Heart left ventricle (tissue), 16 donors: Measurements from ENCODE around the gene MEIOB. TPM values are rescaled to one million over a fixed set of nuclear protein-coding genes. Genes with fewer than 3 reads are reported as not detected.

Experiments
- ATAC-seq, 4 donors: fragments of 200-7000 bp; cut with Tn5 transposase; one replicate each; pipeline ENCODE4 v1.9.1; 2020 to 2022; ENCODE audit warnings: moderate library complexity in 4 of 4, mild to moderate bottlenecking in 3 of 4, moderate number of reproducible peaks in 1 of 4
- DNase-seq, 5 donors: peaks; one replicate each; pipeline ENCODE4 v3.0.0-alpha.2; 2020
- H3K27ac ChIP-seq, 12 donors: fragments of 200-600 bp; sonication (generic) in 4 of 12; one replicate each; pipeline versions ENCODE4 v1.5.0 to v1.8.0; 2016 to 2022; ENCODE audit warnings: mild to moderate bottlenecking in 2 of 12
- H3K27me3 ChIP-seq, 9 donors: fragments of 200-600 bp; sonication (generic) in 2 of 9; one replicate each; pipeline versions ENCODE4 v1.5.1 to v1.8.0; 2016 to 2022; ENCODE audit warnings: mild to moderate bottlenecking in 3 of 9
- H3K36me3 ChIP-seq, 9 donors: fragments of 200-600 bp; sonication (generic) in 2 of 9; one replicate each; pipeline versions ENCODE4 v1.5.0 to v1.8.0; 2018 to 2022; ENCODE audit warnings: mild to moderate bottlenecking in 2 of 9
- H3K4me1 ChIP-seq, 12 donors: fragments of 200-600 bp; sonication (generic) in 4 of 12; one replicate each; pipeline versions ENCODE4 v1.5.0 to v1.8.0; 2016 to 2022; ENCODE audit warnings: mild to moderate bottlenecking in 3 of 12
- H3K4me3 ChIP-seq, 12 donors: fragments of 200-600 bp; sonication (generic) in 4 of 12; one replicate each; pipeline versions ENCODE4 v1.5.0 to v1.8.0; 2017 to 2022; ENCODE audit warnings: mild to moderate bottlenecking in 9 of 12, moderate library complexity in 4 of 12
- H3K9me3 ChIP-seq, 12 donors: fragments of 200-600 bp; sonication (generic) in 4 of 12; one replicate each; pipeline versions ENCODE4 v1.5.0 to v1.8.0; 2016 to 2022; ENCODE audit warnings: mild to moderate bottlenecking in 1 of 12
- CTCF ChIP-seq, 12 donors: fragments of 200-600 bp; sonication (generic) in 4 of 12; IDR thresholded peaks; one replicate each; pipeline versions ENCODE4 v1.5.0 to v1.8.0; 2018 to 2022; ENCODE audit warnings: antibody characterized with exemption in 12 of 12, mild to moderate bottlenecking in 5 of 12
- POLR2A ChIP-seq, 2 donors: fragments of 450-650 bp; IDR thresholded peaks; one replicate each; pipeline ENCODE4 v1.6.1; 2017; ENCODE audit warnings: antibody characterized with exemption in 2 of 2, mild to moderate bottlenecking in 2 of 2, moderate library complexity in 2 of 2
- WGBS, 4 donors: extraction: QIAGEN DNeasy Blood & Tissue Kit in 2 of 4; methylation state at CpG; one replicate each; pipeline versions ENCODE4 v1.1.5 to v1.1.7; 2013 to 2018; 5-methylcytosine and 5-hydroxymethylcytosine counted together
- intact Hi-C, 10 donors: fragments of 100-400 bp; cut with DNase I; formaldehyde crosslinking; loops; one replicate each; pipeline versions ENCODE4 v1.11.1 to v1.14.2; 2022
- polyA plus RNA-seq, 2 donors: library from polyadenylated mRNA; stranded (reverse); fragments of 200-250 nt; gene quantifications; one replicate each; pipeline ENCODE4 v1.2.3, GENCODE V29; 2013
- total RNA-seq, 9 donors: library from RNA; depleted of rRNA in 2 of 9; stranded (reverse); fragments of >200 nt in 2 of 9; fragmentation: NEBNext Ultra II Directional in 3 of 9; extraction: Animal tissue kit (Norgen Biotek cat#: 25700) in 3 of 9; gene quantifications; one replicate each; pipeline versions ENCODE4 v1.1.0 to v1.2.4, GENCODE V29; 2016 to 2023
- donor health status: ischemic (EF 13 %, LVEDD 7.1; RV severe dilation, severe dysfunction).
- donor health status: healthy with polysubstance abuse.
- donor health status: DM: no; HTN: yes; CAD: no.
- donor health status: DM: no; HTN: no; CAD: no.
- donor health status: ischemic (EF 25% LVEDD 6.9; RV normal size, moderate dysfunction).
- donor health status: ischemic (EF 25% LVEDD 5.7; RV mildly dilated, moderate dysfunction).
- donor health status: healthy.
- donor health status: DM: yes; HTN: yes; CAD: no.
- donor health status: ischemic (EF 35%, LVEDD 5.7; RV mildly dilated, moderate dysfunction).
- donor health status: nonischemic (EF 11% LVEDD 7.7; RV severe dilation, severe dysfunction).
- donor health status: DM: yes; HTN: yes; CAD: no.
- donor health status: PGD.
- donor health status: ischemic (EF 29% LVEDD 5.4; RV normal size, mild dysfunction).
- donor health status: nonischemic (EF 23%, LVEDD 6.1; RV moderate dilation, normal function).

The MEIOB gene
- total and polyA plus RNA-seq, 11 donors, result not detected

GRCh38 chr16:1895949-1896675 is 24.1 kb upstream of the MEIOB start:
- TF ChIP-seq CTCF (IDR thresholded peaks at IDR 0.05), result no peak
- no peak for TF ChIP-seq POLR2A (IDR thresholded peaks at IDR 0.05)
- no peaks in the 10 kb centered on the region for H3K36me3 ChIP-seq
- H3K4me1 ChIP-seq, result no peaks in the 10 kb centered on the region
- ATAC-seq, result peak in 1 of 4 donors; percentile 7
- no peak overlapping the region for H3K4me3 ChIP-seq
- DNase-seq, result peak in 1 of 5 donors; percentile 25
- WGBS, 4 donors, result 76 to 78% (median 77%) methylated on average over 20 to 27 of the region's 27 CpGs
- H3K27me3 ChIP-seq, result peaks cover 0 to 35% (median 8%) of the 10 kb centered on the region in 9 donors
- H3K27ac ChIP-seq, result no peak overlapping the region
- intact Hi-C loops, result no loop called here
- H3K9me3 ChIP-seq, result no peaks in the 10 kb centered on the region

- Histone ChIP-seq H3K4me1 (no peaks in the 10 kb centered on the region), H3K27ac (no peak overlapping the region), H3K9me3 (no peaks in the 10 kb centered on the region), H3K36me3 (no peaks in the 10 kb centered on the region), H3K27me3 (peaks cover 0 to 33% (median 10%) of the 10 kb centered on the region in 9 donors), H3K4me3 (no peak overlapping the region)
- WGBS, 4 donors, result 78 to 98% (median 85%) methylated on average over 5 of the region's 5 CpGs
- DNase-seq (peak in 1 of 5 donors; percentile 13), ATAC-seq (no peak)
- no peak for TF ChIP-seq CTCF (IDR thresholded peaks at IDR 0.05)
- TF ChIP-seq POLR2A (IDR thresholded peaks at IDR 0.05), result no peak
- intact Hi-C loops, result no loop called here
Measured at GRCh38 chr16:1895068-1895467, 23.1 kb upstream of the MEIOB start.

- ATAC-seq, result no peak
- TF ChIP-seq CTCF (IDR thresholded peaks at IDR 0.05) (no peak), POLR2A (IDR thresholded peaks at IDR 0.05) (no peak)
- Histone ChIP-seq H3K27ac (no peak overlapping the region), H3K4me3 (no peak overlapping the region), H3K36me3 (no peaks in the 10 kb centered on the region), H3K27me3 (peaks cover 0 to 31% (median 2%) of the 10 kb centered on the region in 9 donors), H3K9me3 (no peaks in the 10 kb centered on the region), H3K4me1 (no peaks in the 10 kb centered on the region)
- intact Hi-C loops, result no loop called here
- peak in 1 of 5 donors; percentile 7 for DNase-seq
- WGBS, 4 donors, result 42 to 58% (median 45%) methylated on average over 4 of the region's 4 CpGs
Measured at GRCh38 chr16:1890708-1891050, 18.7 kb upstream of the MEIOB start.

- intact Hi-C loops, result no loop called here
- Histone ChIP-seq H3K4me3 (no peak overlapping the region), H3K27ac (no peak overlapping the region), H3K36me3 (no peaks in the 10 kb centered on the region), H3K27me3 (peaks cover 0 to 36% (median 2%) of the 10 kb centered on the region in 9 donors), H3K9me3 (no peaks in the 10 kb centered on the region), H3K4me1 (no peaks in the 10 kb centered on the region)
- WGBS, 4 donors, result 60 to 73% (median 65%) methylated on average over 15 to 16 of the region's 16 CpGs
- no peak for TF ChIP-seq CTCF (IDR thresholded peaks at IDR 0.05)
- no peak for TF ChIP-seq POLR2A (IDR thresholded peaks at IDR 0.05)
- DNase-seq (peak in 1 of 5 donors; percentile 13), ATAC-seq (no peak)
Measured at GRCh38 chr16:1890024-1890707, 18.2 kb upstream of the MEIOB start.
